Pancreas (tissue), 10 donors: ENCODE data around the gene PAK1. TPM values are rescaled to one million over a fixed set of nuclear protein-coding genes. Genes with fewer than 3 reads are reported as not detected.

Experiments
- ATAC-seq, 4 donors: fragments of 200-7000 bp; cut with Tn5 transposase; one replicate each; pipeline versions ENCODE4 v1.8.0 to v1.9.1; 2020; ENCODE audit warnings: mild to moderate bottlenecking in 4 of 4, moderate library complexity in 4 of 4
- DNase-seq, 6 donors: peaks; one replicate each; pipeline ENCODE4 v3.0.0-alpha.2; 2020
- FAIRE-seq: peaks from 2 replicates; lab custom pipeline; 2012; peaks lifted over from hg19 to GRCh38; lab: Jason Lieb, UNC
- H3K27ac ChIP-seq, 4 donors: fragments of 200-600 bp; sonication (generic); 1 replicate in 3 of 4; 2 replicates in 1 of 4; pipeline versions ENCODE4 v1.5.0 to v1.8.0; 2020
- H3K27me3 ChIP-seq, 4 donors: fragments of 200-600 bp; one replicate each; pipeline ENCODE4 v1.8.0; 2021
- H3K36me3 ChIP-seq, 3 donors: fragments of 200-600 bp; sonication (generic) in 1 of 3; one replicate each; pipeline versions ENCODE4 v1.5.0 to v1.8.0; 2020 to 2021
- H3K4me1 ChIP-seq, 3 donors: fragments of 200-600 bp; one replicate each; pipeline ENCODE4 v1.8.0; 2021
- H3K4me3 ChIP-seq, 4 donors: fragments of 200-600 bp; sonication (generic) in 2 of 4; one replicate each; pipeline versions ENCODE4 v1.5.0 to v1.8.0; 2020 to 2021
- H3K9me3 ChIP-seq, 4 donors: fragments of 200-600 bp; one replicate each; pipeline ENCODE4 v1.8.0; 2021
- CTCF ChIP-seq, 4 donors: fragments of 200-600 bp; sonication (generic) in 3 of 4; IDR thresholded peaks; one replicate each; pipeline versions ENCODE4 v1.5.0 to v1.8.0; 2021; ENCODE audit warnings: antibody characterized with exemption in 4 of 4
- WGBS, 2 donors: extraction: QIAGEN DNeasy Blood & Tissue Kit; methylation state at CpG; one replicate each; pipeline ENCODE4 v1.1.7; 2013; 5-methylcytosine and 5-hydroxymethylcytosine counted together
- intact Hi-C, 3 donors: fragments of 100-400 bp; cut with DNase I; formaldehyde crosslinking; loops; one replicate each; pipeline versions ENCODE4 v1.11.1 to v1.14.2; 2022
- polyA plus RNA-seq, 2 donors: library from polyadenylated mRNA; stranded (reverse); fragments of 200-250 nt; gene quantifications; one replicate each; pipeline ENCODE4 v1.2.3, GENCODE V29; 2013
- total RNA-seq, 6 donors: library from RNA; stranded (reverse); fragmentation: NEBNext Ultra II Directional in 4 of 6; extraction: Animal tissue kit (Norgen Biotek cat#: 25700) in 4 of 6; gene quantifications; one replicate each; pipeline versions ENCODE4 v1.2.1 to v1.2.4, GENCODE V29; 2021 to 2023
- donor health status: healthy with polysubstance abuse.
- donor health status: DM: no; HTN: no; CAD: no; lungs with moderate emphysema.
- donor health status: DM: no; HTN: no; CAD: no.
- donor health status: control.
- donor health status: control.
- donor health status: Bipolar disorder and iron deficiency.
- donor health status: DM: yes; HTN: yes; CAD: no.
- donor health status: DM: no; HTN: no; CAD: no.
- donor health status: DM: no; HTN: no; CAD: no.
- donor health status: DM: yes; HTN: yes; CAD: no.

The PAK1 gene
- total and polyA plus RNA-seq, 8 donors: 9.0 to 40.0 (median 20.7) TPM

GRCh38 chr11:77510095-77510494 lies 36.2 kb upstream of the PAK1 start:
- no peaks in the 10 kb centered on the region for H3K9me3 ChIP-seq
- TF ChIP-seq CTCF (IDR thresholded peaks at IDR 0.05): no peak
- H3K27ac ChIP-seq: no peak overlapping the region
- H3K4me1 ChIP-seq: no peaks in the 10 kb centered on the region
- no peak for ATAC-seq
- no peaks in the 10 kb centered on the region for H3K27me3 ChIP-seq
- H3K36me3 ChIP-seq: no peaks in the 10 kb centered on the region
- FAIRE-seq: no peak
- H3K4me3 ChIP-seq: no peak overlapping the region
- no peak for DNase-seq
- intact Hi-C loops: no loop called here
- 45 to 56% methylated on average over 3 of the region's 3 CpGs for WGBS, 2 donors

- intact Hi-C loops: no loop called here
- TF ChIP-seq CTCF (IDR thresholded peaks at IDR 0.05): no peak
- H3K4me3 ChIP-seq: no peak overlapping the region
- H3K9me3 ChIP-seq: no peaks in the 10 kb centered on the region
- no peaks in the 10 kb centered on the region for H3K36me3 ChIP-seq
- ATAC-seq (no peak), FAIRE-seq (no peak), DNase-seq (no peak)
- 40 to 50% methylated on average over 2 of the region's 2 CpGs for WGBS, 2 donors
- no peaks in the 10 kb centered on the region for H3K4me1 ChIP-seq
- no peak overlapping the region for H3K27ac ChIP-seq
- no peaks in the 10 kb centered on the region for H3K27me3 ChIP-seq
These were observed 34.1 kb upstream of the PAK1 start for GRCh38 chr11:77508019-77508418.

- DNase-seq: no peak
These were observed 33.0 kb upstream of the PAK1 start for GRCh38 chr11:77506857-77507256.

GRCh38 chr11:77505956-77506355 lies 32.1 kb upstream of the PAK1 start:
- no peaks in the 10 kb centered on the region for H3K4me1 ChIP-seq
- no peaks in the 10 kb centered on the region for H3K27me3 ChIP-seq
- no peak for TF ChIP-seq CTCF (IDR thresholded peaks at IDR 0.05)
- no peak overlapping the region for H3K27ac ChIP-seq
- DNase-seq (no peak), ATAC-seq (no peak), FAIRE-seq (no peak)
- H3K4me3 ChIP-seq: no peak overlapping the region
- H3K36me3 ChIP-seq: no peaks in the 10 kb centered on the region
- 42 to 45% methylated on average over 3 of the region's 3 CpGs for WGBS, 2 donors
- intact Hi-C loops: no loop called here
- H3K9me3 ChIP-seq: no peaks in the 10 kb centered on the region

More at GRCh38 chr11:77506857-77507256, 33.0 kb upstream of the PAK1 start:
- Histone ChIP-seq H3K27me3 (no peaks in the 10 kb centered on the region), H3K4me1 (no peaks in the 10 kb centered on the region), H3K27ac (no peak overlapping the region), H3K36me3 (no peaks in the 10 kb centered on the region), H3K4me3 (no peak overlapping the region), H3K9me3 (no peaks in the 10 kb centered on the region)
- WGBS, 2 donors: 65% methylated on average over 2 of the region's 2 CpGs
- TF ChIP-seq CTCF (IDR thresholded peaks at IDR 0.05): no peak
- FAIRE-seq: no peak
- intact Hi-C loops: no loop called here
- no peak for ATAC-seq

- WGBS, 2 donors: 34 to 35% methylated on average over 3 of the region's 3 CpGs
- no peaks in the 10 kb centered on the region for H3K4me1 ChIP-seq
- intact Hi-C loops: no loop called here
- FAIRE-seq (no peak), ATAC-seq (no peak), DNase-seq (no peak)
- no peaks in the 10 kb centered on the region for H3K9me3 ChIP-seq
- no peak overlapping the region for H3K27ac ChIP-seq
- no peak for TF ChIP-seq CTCF (IDR thresholded peaks at IDR 0.05)
- no peak overlapping the region for H3K4me3 ChIP-seq
- H3K27me3 ChIP-seq: no peaks in the 10 kb centered on the region
- H3K36me3 ChIP-seq: no peaks in the 10 kb centered on the region
These were observed 29.1 kb upstream of the PAK1 start for GRCh38 chr11:77503006-77503405.
